ENCODE data around the gene KRTAP12-4.
"Not testable (repeated sequence)": the region's sequence is repeated elsewhere in the genome, so short reads cannot be mapped to it uniquely, and the experiment has no call there.

Gene KRTAP12-4

DNA sequence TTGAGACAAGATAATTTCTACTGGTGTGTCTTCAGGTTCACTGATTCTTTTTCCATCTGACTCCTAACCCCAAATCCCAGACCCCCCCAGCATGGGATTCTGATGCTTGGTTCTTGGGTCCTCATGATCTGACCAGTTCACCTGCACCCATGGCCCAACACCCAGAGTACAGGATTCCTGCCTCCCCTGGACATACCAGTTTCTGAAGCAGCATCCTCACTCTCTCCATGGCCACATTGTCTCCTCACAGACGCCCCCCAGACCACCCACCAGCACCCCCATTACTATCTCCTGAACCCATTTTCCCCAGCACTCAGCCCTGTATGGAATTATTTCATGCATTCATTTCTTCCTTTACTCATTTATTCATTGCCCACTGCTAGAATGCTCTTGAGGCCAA is 2.4 kb upstream of the KRTAP12-4 start:
- DNase-seq (ENCODE audit: low read depth in 2 of 2), result no peak

DNA sequence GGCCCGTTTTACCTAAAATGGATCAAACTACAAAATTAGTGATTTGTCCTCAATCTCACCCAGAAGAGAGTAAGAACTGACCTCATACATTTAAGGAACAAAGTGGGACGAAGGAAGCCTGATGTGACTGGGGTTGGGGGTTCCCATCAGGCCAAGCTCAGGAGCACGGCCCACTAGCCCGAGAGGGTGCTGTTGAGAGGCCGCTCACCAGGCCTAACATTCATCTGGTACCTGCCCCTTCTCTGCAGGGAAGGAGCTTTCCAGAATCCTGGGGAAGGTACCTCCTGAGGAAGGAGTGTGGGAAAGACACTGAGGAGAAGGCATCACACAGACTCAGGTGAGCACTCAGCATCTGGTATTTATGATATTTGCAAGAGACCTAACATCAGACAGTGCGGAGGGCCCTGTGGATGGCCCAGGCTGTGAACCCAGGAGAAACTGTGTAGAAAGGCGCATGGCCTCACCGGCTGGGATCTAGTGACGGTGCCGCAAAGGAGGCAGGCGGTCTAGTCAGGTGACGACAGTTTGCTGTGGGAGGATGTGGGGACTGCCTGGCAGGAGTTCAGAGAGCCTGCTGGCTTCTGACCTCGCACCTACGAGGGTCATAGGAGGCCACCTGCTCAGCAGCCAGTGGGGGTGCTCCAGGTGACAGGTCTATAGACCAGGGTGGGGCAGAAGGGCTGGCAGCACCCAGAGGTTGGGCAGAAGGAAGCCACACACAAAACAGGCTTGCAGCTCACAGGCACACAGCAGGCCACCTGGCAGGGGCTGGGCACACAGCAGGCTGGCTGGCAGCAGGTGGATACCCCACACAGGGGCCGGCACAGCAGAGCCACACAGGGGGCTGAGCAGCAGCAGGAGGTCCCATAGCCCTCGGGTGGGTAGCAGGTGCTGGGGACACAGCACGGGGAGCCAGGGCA is 543 bp downstream of the KRTAP12-4 start:
- DNase-seq (ENCODE audit: low read depth in 2 of 2), result no peak

DNA sequence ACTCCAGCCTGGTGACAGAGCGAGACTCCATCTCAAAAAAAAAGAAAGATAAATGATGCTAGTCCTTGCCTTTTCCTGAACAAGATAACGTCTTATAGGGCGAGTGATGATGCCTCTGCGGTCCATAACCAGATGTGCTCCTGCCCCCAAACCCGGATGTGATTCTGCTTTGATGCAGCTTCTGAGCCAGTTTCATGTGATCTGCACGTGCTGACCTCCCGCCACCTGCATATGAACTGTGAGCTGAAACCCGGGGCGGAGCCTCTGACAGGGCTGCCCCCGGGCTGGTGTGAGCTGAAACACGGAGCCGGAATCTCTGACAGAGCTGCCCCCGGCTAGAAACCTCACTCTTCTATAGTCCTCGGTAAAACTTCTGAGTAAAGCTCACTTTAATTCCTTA is 1.3 kb downstream of the KRTAP12-4 start:
- no peak for DNase-seq (ENCODE audit: low read depth in 2 of 2)

DNA sequence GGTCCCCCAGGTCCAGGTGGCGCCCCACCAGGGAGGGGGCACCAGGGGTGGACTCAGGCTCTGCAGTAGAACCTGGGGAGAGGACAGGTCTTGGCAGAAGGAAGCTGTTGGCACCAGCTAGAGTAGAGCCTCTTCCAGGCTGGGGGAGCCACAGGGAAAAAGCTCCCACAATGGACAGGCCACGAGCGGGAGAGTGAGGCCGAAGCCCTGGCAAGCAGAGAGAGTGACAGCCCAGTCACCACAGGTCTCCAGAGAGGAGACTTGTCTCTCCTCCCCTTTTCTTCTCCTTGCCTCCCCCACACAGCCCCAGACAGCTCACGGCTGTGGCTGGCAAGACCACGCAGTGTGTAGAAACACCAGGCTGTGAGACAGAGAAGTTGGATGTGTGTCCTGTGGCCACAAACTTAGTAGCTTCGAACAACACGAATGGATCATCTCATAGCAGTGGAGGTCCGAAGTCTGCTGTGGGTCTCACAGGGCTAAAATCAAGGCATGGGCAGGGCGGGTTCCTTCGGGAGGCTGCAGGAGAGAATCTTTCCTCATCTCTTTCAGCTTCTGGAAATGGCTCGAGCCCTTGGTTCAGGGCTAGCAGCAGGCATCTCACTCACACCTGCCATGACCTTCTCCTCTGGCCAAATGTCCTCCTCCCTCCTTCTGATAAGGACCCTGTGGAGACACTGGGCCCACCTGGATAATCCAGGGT is 3.3 kb downstream of the KRTAP12-4 start:
- no peak for DNase-seq (ENCODE audit: low read depth in 2 of 2)

DNA sequence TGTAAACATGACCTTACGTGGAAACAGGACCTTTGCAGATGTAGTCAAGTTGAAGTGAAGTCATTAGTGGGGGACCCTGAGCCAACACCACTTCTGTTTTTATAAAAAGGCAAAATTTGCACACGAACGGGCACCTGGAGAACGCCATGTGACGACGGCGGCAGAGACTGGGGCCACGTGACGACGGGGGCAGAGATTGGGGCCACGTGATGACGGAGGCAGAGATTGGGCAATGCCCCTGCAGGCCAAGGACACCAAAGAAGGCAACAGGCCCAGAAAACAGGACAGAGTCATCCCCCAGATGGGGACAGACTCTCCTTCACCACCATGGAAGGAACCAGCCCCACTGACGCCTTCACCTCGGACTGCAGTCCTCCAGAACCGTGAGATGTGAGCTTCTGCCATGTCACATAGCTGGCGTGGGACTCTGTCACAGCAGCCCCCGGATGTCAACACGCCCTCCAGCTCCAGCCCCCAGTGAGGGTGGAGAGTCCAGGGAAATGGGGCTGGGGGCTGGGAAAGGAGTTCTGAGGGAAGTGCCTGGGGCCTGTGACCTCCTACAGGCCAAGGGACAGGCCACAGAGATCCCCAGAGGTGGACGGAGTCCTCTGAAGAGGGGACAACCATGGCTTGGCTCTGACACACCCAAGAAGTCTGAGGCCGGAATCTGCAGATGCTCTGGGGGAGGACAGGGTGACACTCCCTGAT is 4.0 kb downstream of the KRTAP12-4 start:
- DNase-seq (ENCODE audit: low read depth in 2 of 2), result no peak

DNA sequence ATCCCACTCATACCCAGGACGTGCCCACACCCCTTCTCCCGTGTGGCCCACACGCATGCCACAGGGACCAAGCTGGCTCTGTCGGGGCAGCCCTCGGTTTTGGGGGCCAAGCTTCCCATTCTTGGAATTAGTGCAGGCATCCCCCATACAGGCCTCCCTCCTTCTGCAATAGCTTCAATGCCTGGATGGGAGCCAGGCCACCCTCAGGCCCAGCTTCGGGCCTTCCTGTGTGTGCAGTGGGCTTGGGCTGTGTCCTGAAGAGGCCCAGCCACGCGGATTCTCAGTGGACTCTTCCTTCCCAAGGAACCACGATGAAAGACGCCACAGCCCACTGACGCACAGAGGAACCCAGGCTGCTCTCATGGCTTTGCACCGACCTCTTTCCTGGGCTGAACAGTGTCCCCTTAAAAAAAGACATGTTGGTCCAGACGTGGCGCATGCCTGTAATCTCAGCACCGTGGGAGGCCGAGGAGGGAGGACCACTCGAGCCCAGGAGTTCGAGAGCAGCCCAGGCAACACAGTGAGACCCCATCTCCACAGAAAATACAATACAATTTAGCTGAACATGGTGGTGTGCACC is 4.8 kb downstream of the KRTAP12-4 start:
- no peak for DNase-seq (ENCODE audit: low read depth in 2 of 2)

DNA sequence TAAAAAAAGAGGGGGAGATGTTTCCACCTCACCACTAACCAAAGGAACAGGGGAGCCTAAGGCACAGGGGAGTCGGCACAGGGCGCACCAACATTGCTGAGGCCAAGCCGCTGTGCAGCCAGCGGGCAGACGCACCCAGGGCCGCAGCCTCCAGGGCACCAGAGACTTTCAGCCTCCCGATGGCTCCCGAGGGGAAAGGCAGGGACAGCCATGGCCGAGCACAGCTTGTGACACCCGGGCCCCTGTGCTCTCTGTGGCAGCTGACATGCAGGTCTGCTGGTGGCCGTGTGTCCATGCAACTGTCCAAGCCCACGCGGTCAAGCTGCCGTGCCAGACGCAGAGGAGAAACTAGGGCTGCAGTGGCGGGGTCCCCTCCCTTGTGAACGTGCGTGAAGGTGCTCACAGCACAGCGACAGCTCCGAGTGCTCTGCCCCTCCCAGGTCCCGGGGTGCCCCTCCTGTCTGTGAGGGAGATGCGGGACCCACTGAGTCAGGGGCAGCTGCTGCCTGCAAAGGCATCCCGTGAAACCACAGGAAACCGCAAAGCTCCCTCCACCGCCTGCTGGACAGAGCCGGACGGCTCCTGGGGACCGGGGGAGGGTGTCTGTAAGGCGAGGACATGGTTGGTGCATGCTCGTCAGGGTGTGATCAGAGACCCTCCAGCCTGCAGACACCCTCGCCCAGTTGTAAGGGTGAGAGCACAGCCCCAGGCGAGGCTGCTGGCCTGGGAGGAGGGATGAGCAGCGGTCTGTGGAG is 5.7 kb downstream of the KRTAP12-4 start:
- DNase-seq (ENCODE audit: low read depth in 2 of 2), result no peak

DNA sequence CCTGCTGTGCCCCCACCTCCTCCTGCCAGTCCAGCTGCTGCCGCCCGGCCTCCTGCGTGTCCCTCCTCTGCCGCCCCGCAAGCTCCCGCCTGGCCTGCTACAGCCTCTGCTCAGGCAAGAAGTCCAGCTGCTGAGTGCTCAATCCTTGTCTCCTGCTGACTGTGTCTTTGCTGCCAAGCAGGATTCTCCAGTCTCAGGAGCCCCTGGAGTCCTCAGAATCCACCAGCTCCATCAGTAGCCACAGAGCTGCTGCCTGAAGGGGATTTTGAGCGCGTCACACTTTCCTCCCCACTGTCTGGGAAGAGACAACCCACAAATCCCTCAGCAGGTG is 7.3 kb downstream of the KRTAP12-4 start:
- DNase-seq (ENCODE audit: low read depth in 2 of 2), result no peak

DNA sequence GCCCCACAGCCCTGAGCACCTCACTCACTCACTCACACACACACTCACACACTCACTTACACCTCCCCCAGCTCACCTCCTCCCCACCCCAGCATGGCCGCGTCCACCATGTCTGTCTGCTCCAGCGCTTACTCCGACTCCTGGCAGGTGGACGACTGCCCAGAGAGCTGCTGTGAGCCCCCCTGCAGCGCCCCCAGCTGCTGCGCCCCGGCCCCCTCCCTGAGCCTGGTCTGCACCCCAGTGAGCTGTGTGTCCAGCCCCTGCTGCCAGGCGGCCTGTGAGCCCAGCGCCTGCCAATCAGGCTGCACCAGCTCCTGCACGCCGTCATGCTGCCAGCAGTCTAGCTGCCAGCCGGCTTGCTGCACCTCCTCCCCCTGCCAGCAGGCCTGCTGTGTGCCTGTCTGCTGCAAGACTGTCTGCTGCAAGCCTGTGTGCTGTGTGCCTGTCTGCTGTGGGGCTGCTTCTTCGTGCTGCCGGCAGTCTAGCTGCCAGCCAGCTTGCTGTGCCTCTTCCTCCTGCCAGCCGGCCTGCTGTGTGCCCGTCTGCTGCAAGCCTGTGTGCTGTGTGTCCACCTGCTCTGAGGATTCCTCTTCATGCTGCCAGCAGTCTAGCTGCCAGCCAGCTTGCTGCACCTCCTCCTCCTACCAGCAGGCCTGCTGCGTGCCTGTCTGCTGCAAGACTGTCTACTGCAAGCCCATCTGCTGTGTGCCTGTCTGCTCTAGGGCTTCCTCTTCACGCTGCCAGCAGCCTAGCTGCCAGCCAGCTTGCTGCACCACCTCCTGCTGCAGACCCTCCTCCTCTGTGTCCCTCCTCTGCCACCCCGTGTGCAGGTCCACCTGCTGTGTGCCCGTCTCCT is 7.9 kb downstream of the KRTAP12-4 start, which contains the start of gene KRTAP10-11:
Gene KRTAP10-11, plus strand, starts transcription at position 49 of the 856 bp plus-strand sequence. Its CDS starts 45 bp downstream, at position 94.
- not testable (repeated sequence) for DNase-seq (ENCODE audit: low read depth in 2 of 2)

DNA sequence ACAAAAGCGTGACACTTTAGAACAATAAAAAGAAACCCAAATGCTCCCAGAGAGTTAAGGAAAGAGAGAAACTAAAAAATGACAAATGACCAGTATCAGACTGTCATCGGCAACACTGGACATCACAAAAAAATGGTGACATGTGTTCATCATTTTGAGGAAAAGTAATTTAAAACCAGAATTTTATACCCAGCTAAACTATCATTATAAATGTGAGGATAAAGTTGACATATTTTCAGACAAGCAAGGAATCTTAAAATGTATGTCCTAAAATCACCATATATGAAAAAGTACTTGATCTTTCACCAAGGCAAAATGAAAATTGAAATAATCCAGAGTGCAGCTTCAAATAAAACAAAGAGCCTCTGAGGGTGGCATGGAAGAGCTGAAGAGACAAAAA is 9.6 kb downstream of the KRTAP12-4 start:
- no peak for DNase-seq (ENCODE audit: low read depth in 2 of 2)

DNA sequence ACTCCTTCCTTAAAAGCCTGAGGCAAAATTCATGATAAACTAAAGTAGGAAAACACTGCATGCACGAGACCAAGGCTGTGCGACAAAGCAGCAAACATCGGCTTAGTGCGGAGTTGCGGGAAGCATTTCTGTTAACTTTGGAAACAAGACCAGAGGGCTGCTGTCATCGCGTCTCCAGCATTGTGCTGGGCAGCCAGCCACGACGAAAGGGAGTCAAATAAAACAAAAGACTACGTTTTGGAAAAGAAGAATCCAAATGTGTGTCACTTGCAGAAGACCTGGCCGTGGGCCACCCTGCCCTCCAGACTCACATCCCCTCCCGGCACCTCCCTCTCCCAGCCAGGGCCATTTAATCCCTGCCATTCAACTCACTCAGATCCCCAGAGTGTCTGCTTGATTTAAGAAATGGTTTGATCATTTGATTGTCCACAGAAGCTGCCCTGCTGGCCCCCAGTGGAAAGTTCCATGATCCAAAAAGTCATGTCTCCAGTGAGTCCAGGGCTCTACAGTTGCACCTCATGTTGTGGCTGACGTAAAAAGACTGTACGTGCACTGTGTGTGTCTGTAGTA is 10.6 kb downstream of the KRTAP12-4 start:
- DNase-seq (ENCODE audit: low read depth in 2 of 2), result no peak

DNA sequence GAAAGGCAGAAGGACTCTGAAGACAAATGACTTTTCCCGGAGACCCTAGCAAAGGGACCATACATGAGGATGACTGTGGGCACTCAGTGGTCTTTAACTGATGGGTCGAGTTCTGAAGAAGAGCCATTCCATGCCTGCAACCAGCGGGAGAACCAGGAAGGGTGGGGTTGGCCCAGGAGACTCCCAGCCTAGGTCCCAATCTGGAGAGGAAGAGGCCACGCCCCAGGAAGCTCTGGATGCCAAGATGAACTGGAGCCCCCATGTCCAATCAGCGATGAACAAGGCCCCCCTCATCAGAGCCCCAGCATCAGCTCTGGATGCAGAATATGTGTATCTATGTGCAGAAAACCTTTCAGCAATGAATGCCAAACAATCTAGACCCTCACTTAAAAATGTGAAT is 13.7 kb downstream of the KRTAP12-4 start:
- DNase-seq (ENCODE audit: low read depth in 2 of 2), result no peak

DNA sequence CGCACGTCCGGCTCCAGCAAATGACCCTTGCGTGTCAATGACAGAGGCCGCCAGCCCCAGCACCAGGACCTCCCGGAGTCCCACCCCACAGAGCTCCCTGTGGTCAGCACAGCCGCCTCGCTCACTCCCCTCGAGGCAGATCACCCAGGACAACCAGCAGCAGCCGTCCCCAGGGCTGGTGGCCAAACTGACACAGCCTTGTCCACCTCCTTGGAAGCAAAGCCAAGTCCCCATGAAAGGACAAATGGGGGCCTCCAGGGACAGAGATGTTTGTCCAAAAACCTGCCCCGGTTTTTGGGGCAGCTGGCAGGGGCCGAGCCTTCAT is 15.2 kb downstream of the KRTAP12-4 start:
- no peak for DNase-seq (ENCODE audit: low read depth in 2 of 2)

DNA sequence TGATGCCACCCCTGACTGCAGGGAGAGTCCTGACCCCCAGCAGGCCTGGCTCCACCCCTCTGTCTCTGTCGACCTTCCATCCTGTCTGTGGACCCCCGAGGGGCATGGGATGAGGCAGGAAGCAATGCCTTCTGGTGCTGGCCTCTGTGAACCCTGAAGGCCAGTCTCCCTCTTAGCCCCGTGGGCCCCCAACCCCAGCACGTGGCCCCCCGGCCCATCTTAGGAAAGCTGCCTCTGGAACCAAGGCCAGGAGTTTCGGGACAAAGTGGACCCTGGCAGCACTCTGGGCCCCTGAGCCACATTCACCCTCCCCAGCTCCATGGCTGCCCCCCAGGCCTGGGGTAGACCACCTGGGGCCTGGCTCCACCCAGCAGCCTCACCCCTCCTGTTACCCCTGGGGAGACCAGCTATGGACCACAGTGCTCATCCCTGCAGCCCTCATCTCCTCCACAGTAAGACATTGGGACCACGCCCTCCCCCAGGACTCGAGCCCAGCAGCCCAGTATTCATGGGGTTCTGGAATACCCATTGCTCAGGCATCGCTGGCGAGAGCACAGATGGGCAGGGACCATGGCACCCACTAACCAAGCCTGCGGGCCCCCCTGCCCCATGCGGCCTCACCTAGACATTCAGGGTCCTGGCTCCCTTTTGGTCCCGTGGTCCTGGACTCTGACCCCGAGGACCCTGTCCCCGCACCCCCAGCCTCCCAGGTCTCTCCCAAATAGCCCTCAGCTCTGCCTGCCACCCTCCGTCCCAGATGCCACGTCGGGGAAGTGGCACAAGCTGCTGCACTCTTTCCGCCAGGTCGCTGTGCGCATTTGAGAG is 15.7 kb downstream of the KRTAP12-4 start:
- DNase-seq (ENCODE audit: low read depth in 2 of 2), result not testable (repeated sequence)

DNA sequence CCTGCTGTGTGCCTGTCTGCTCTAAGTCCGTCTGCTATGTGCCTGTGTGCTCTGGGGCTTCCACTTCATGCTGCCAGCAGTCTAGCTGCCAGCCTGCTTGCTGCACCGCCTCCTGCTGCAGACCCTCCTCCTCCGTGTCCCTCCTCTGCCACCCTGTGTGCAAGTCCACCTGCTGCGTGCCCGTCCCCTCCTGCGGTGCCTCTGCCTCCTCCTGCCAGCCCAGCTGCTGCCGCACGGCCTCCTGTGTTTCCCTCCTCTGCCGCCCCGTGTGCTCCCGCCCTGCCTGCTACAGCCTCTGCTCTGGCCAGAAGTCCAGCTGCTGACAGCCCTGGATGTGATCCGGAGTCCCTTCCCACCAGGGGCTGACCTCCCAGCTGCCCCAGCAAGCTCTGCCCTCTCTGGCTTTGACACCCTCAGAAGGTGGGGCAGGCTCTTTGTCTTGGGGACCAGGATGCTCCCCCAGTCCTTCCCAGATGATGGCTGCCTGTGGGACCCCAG is 16.6 kb downstream of the KRTAP12-4 start:
- DNase-seq (ENCODE audit: low read depth in 2 of 2), result not testable (repeated sequence)

DNA sequence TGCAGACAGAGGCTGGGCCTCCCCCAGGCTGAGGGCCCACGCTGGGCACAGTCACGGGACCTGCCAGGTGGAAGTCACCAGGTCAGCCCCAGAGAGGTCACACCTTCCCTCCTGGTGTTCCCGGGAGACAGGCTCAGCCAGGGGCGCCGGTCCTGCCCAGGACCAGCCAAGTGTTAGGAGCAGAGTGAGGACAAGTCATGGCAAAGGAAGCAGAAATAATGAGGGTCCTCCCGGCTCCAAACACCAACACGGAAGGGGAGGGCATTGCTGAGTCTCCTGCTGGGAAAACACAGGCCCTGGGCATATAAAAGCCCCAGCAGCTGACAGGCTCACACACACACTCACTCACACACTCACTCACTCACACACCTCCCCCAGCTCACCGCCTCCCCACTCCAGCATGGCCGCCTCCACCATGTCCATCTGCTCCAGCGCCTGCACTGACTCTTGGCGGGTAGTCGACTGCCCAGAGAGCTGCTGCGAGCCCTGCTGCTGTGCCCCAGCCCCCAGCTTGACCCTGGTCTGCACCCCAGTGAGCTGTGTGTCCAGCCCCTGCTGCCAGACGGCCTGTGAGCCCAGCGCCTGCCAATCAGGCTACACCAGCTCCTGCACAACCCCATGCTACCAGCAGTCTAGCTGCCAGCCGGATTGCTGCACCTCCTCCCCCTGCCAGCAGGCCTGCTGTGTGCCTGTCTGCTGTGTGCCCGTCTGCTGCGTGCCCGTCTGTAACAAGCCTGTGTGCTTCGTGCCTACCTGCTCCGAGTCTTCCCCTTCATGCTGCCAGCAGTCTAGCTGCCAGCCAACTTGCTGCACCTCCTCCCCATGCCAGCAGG is 17.2 kb downstream of the KRTAP12-4 start, which contains the start of gene KRTAP10-10:
Gene KRTAP10-10, plus strand, starts transcription at position 339 of the 833 bp plus-strand sequence. Its CDS starts 62 bp downstream, at position 401.
- no peak for DNase-seq (ENCODE audit: low read depth in 2 of 2)

DNA sequence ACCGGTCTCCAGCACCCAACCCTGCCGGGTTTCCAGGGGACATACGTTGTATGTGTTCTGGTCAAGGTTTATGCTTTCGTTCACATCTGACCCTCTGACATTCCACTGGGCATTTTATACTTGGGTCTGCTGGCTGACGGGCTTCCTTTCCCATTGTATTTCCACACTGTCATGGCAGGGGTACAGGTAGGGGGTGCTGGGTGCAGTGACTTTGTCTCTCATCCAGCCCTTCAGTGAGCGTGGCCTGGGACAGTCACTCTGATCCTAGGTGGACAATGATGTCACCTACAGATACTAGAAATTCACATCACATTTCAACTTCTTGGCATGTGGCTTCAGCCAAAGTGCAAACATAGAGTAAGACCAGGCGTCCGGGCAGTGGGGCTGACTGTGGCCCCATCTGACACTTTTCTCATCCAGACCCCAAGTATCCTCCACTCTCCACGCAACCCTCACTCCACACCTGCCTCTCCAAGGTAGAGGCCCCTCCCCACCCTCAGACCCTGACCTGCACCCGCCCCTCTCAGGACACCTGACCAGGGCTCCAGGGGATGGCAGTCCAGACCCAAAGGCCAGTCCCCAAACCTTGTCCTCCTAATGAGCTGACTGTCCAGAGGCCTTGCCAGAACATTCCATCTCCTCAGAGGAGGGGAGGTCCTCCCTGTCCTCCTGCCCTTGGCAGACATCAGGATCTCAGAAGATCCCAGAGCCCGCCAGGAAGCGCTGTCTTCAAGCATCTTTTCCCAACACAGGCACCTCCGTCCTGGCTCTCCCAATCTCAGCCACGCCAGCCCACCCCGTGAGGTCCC is 18.0 kb downstream of the KRTAP12-4 start:
- DNase-seq (ENCODE audit: low read depth in 2 of 2), result no peak
